H1 (cell line): ENCODE results near the gene PROCR. TPM values are rescaled to one million over a fixed set of nuclear protein-coding genes. Genes with fewer than 3 reads are reported as not detected.

Experiments
- CTCF ChIA-PET: fragments of 300-600 bp; sonication (Branson Sonifier 250); formaldehyde crosslinking; loops from one replicate; lab custom pipeline; 2021; ENCODE audit not compliant: partially characterized antibody; lab: Charles Lee
- POLR2A ChIA-PET: fragments of 300-600 bp; sonication (Branson Sonifier 250); formaldehyde crosslinking; loops from one replicate; lab custom pipeline; 2021; ENCODE audit warnings: inconsistent platforms; ENCODE audit not compliant: partially characterized antibody; lab: Charles Lee
- DNase-seq, 2 experiments: peaks; one replicate each; pipeline versions ENCODE4 v3.0.0 to v3.0.0-alpha.2; 2010 to 2022; ENCODE audit warnings: low spot score in 2 of 2, low read depth in 1 of 2, mixed read lengths in 1 of 2
- FAIRE-seq: peaks from 2 replicates; lab custom pipeline; 2011; peaks lifted over from hg19 to GRCh38; lab: Jason Lieb, UNC
- H2AFZ ChIP-seq: 2 replicates; pipeline ENCODE4 v1.8.1; 2012; ENCODE audit warnings: low read length, inconsistent platforms
- H2AK5ac ChIP-seq: 2 replicates; pipeline ENCODE4 v1.6.1; 2013; ENCODE audit warnings: low read depth, low read length
- H2BK120ac ChIP-seq: replicated peaks from 2 replicates; pipeline ENCODE3; 2013; ENCODE audit warnings: low read depth, low read length, inconsistent platforms
- H2BK12ac ChIP-seq: 2 replicates; pipeline ENCODE4 v1.6.1; 2013; ENCODE audit warnings: low read depth, low read length
- H2BK15ac ChIP-seq: 2 replicates; pipeline ENCODE4 v1.6.1; 2013; ENCODE audit warnings: low read length
- H2BK20ac ChIP-seq: 2 replicates; pipeline ENCODE4 v1.6.1; 2013; ENCODE audit warnings: low read length
- H2BK5ac ChIP-seq: 2 replicates; pipeline ENCODE4 v1.6.1; 2013; ENCODE audit warnings: low read depth, low read length
- H3K14ac ChIP-seq: 2 replicates; pipeline ENCODE4 v1.6.1; 2013; ENCODE audit warnings: inconsistent platforms; ENCODE audit not compliant: insufficient read length
- H3K18ac ChIP-seq: 2 replicates; pipeline ENCODE4 v1.6.1; 2013; ENCODE audit warnings: low read length; ENCODE audit errors: extremely low read depth
- H3K23ac ChIP-seq: 2 replicates; pipeline ENCODE4 v1.6.1; 2013; ENCODE audit warnings: inconsistent platforms; ENCODE audit not compliant: insufficient read length
- H3K23me2 ChIP-seq: 2 replicates; pipeline ENCODE4 v1.6.1; 2013; ENCODE audit warnings: low read depth, low read length
- H3K27ac ChIP-seq: 2 replicates; pipeline ENCODE4 v1.6.1; 2011; ENCODE audit warnings: low read depth, low read length, inconsistent platforms
- H3K27me3 ChIP-seq, 4 experiments: replicated peaks in 1 of 4; 1 replicate in 1 of 4; 2 replicates in 3 of 4; pipeline versions ENCODE4 v1.6.1 to v1.8.1; 2011 to 2013; ENCODE audit warnings: low read length in 3 of 4, mild to moderate bottlenecking in 3 of 4, inconsistent platforms in 2 of 4, mixed read lengths in 2 of 4, moderate library complexity in 1 of 4; ENCODE audit not compliant: control insufficient read depth in 3 of 4, insufficient read depth in 3 of 4; ENCODE audit errors: extremely low read depth in 1 of 4
- H3K36me3 ChIP-seq, 4 experiments: 2 replicates each; pipeline versions ENCODE4 v1.6.1 to v1.8.1; 2011 to 2013; ENCODE audit warnings: mild to moderate bottlenecking in 4 of 4, low read length in 3 of 4, moderate library complexity in 2 of 4, control low read depth in 1 of 4, inconsistent platforms in 1 of 4; ENCODE audit not compliant: insufficient read depth in 4 of 4, control insufficient read depth in 2 of 4
- H3K4ac ChIP-seq: replicated peaks from 2 replicates; pipeline ENCODE3; 2013; ENCODE audit warnings: low read length, low read depth, mixed read lengths, inconsistent platforms; ENCODE audit not compliant: insufficient read length
- H3K4me1 ChIP-seq, 4 experiments: replicated peaks in 1 of 4; 1 replicate in 1 of 4; 2 replicates in 3 of 4; pipeline versions ENCODE4 v1.6.1 to v1.8.1; 2011 to 2013; ENCODE audit warnings: low read length in 3 of 4, inconsistent platforms in 2 of 4, mixed read lengths in 1 of 4; ENCODE audit not compliant: insufficient read depth in 4 of 4, control insufficient read depth in 3 of 4
- H3K4me2 ChIP-seq, 2 experiments: 2 replicates each; pipeline versions ENCODE4 v1.6.1 to v1.8.1; 2011 to 2013; ENCODE audit warnings: low read depth in 2 of 2, low read length in 2 of 2, control low read depth in 1 of 2, inconsistent platforms in 1 of 2, mild to moderate bottlenecking in 1 of 2; ENCODE audit not compliant: insufficient read depth in 1 of 2
- H3K4me3 ChIP-seq, 4 experiments: fragments of 200-600, 300-600 bp in 1 of 4; sonication (generic), shearing (Covaris generic), sonication (Bioruptor Twin) in 1 of 4; 2 replicates each; pipeline versions ENCODE4 v1.5.1 to v1.8.1; 2011 to 2016; ENCODE audit warnings: low read length in 4 of 4, low read depth in 3 of 4, control low read depth in 2 of 4, inconsistent platforms in 2 of 4, mild to moderate bottlenecking in 2 of 4, mixed read lengths in 1 of 4, moderate library complexity in 1 of 4; ENCODE audit not compliant: insufficient read depth in 2 of 4; ENCODE audit errors: extremely low read depth in 1 of 4
- H3K56ac ChIP-seq: replicated peaks from 2 replicates; pipeline ENCODE3; 2013; ENCODE audit warnings: low read depth, mild to moderate bottlenecking, mixed read lengths, low read length, inconsistent platforms; ENCODE audit not compliant: insufficient read length
- H3K79me1 ChIP-seq: 2 replicates; pipeline ENCODE4 v1.6.1; 2013; ENCODE audit warnings: low read depth, low read length, control low read depth
- H3K79me2 ChIP-seq, 2 experiments: 2 replicates each; pipeline versions ENCODE4 v1.6.1 to v1.8.1; 2012 to 2013; ENCODE audit warnings: low read length in 2 of 2, mild to moderate bottlenecking in 2 of 2, inconsistent platforms in 1 of 2; ENCODE audit not compliant: insufficient read depth in 2 of 2, control insufficient read depth in 1 of 2
- H3K9ac ChIP-seq, 4 experiments: replicated peaks in 1 of 4; 1 replicate in 1 of 4; 2 replicates in 3 of 4; pipeline versions ENCODE4 v1.6.1 to v1.8.1; 2011 to 2013; ENCODE audit warnings: low read depth in 3 of 4, low read length in 3 of 4, control low read depth in 2 of 4, mild to moderate bottlenecking in 2 of 4, moderate library complexity in 2 of 4, inconsistent platforms in 1 of 4; ENCODE audit errors: extremely low read depth in 1 of 4
- H3K9me3 ChIP-seq, 2 experiments: 2 replicates each; pipeline versions ENCODE4 v1.6.1 to v1.8.1; 2012 to 2013; ENCODE audit warnings: mild to moderate bottlenecking in 2 of 2, moderate library complexity in 2 of 2, control low read depth in 1 of 2, inconsistent platforms in 1 of 2, low read depth in 1 of 2, low read length in 1 of 2, mixed read lengths in 1 of 2; ENCODE audit not compliant: insufficient read depth in 2 of 2
- H4K20me1 ChIP-seq, 2 experiments: replicated peaks in 1 of 2; 2 replicates each; pipeline versions ENCODE3 to v1.8.1; 2011 to 2013; ENCODE audit warnings: inconsistent platforms in 2 of 2, low read length in 2 of 2, mild to moderate bottlenecking in 1 of 2; ENCODE audit not compliant: insufficient read depth in 2 of 2, control insufficient read depth in 1 of 2
- H4K5ac ChIP-seq: 2 replicates; pipeline ENCODE4 v1.6.1; 2013; ENCODE audit warnings: low read length, low read depth, mixed read lengths, inconsistent platforms; ENCODE audit not compliant: insufficient read length
- H4K8ac ChIP-seq: 2 replicates; pipeline ENCODE4 v1.8.0; 2013; ENCODE audit warnings: mild to moderate bottlenecking, moderate library complexity, low read length, inconsistent platforms; ENCODE audit not compliant: insufficient read depth; ENCODE audit errors: extremely low read depth
- H4K91ac ChIP-seq: replicated peaks from 2 replicates; pipeline ENCODE3; 2013; ENCODE audit warnings: low read length, mixed read lengths, inconsistent platforms; ENCODE audit not compliant: insufficient read length
- JUND ChIP-seq: IDR thresholded peaks from 2 replicates; pipeline ENCODE4 v1.6.1; 2011; ENCODE audit warnings: mild to moderate bottlenecking, improper control_type of control experiment, low read length
- WGBS, 2 experiments: shearing (Covaris generic) in 1 of 2; methylation state at CpG; one replicate each; pipeline versions ENCODE4 v1.1.6 to v1.1.7; 2013 to 2015; ENCODE audit warnings: low lambda C conversion rate in 2 of 2, mixed read lengths in 2 of 2, inconsistent platforms in 1 of 2, low coverage in 1 of 2, missing lambda C conversion rate in 1 of 2; ENCODE audit not compliant: insufficient replicate concordance in 2 of 2, insufficient coverage in 1 of 2, insufficient read length in 1 of 2; ENCODE audit errors: extremely low coverage in 1 of 2, missing lambda C conversion rate in 1 of 2; 5-methylcytosine and 5-hydroxymethylcytosine counted together
- polyA plus RNA-seq, 7 experiments: library from polyadenylated mRNA; depleted of rRNA in 3 of 7; stranded (reverse) in 5 of 7; unstranded in 2 of 7; fragments of >200 nt in 5 of 7; fragments of 200-250 nt in 2 of 7; gene quantifications; 1 replicate in 5 of 7; 2 replicates in 1 of 7; 4 replicates in 1 of 7; pipeline versions ENCODE4 v1.2.1 to v1.2.3, GENCODE V29; 2011 to 2013; ENCODE audit warnings: missing spikeins in 2 of 7, mixed read lengths in 2 of 7
- total RNA-seq: library from RNA; stranded (reverse); fragmentation: NEBNext Ultra II Directional; extraction: Animal tissue kit (Norgen Biotek cat#: 25700); gene quantifications from 2 replicates; pipeline ENCODE4 v1.2.1, GENCODE V29; 2021

The PROCR gene
- total and polyA plus RNA-seq, 2 of the 8 experiments (the other 6 are each of a cell fraction or from before 2014, with no cell fraction given) = 21.3 to 42.9 TPM

DNA sequence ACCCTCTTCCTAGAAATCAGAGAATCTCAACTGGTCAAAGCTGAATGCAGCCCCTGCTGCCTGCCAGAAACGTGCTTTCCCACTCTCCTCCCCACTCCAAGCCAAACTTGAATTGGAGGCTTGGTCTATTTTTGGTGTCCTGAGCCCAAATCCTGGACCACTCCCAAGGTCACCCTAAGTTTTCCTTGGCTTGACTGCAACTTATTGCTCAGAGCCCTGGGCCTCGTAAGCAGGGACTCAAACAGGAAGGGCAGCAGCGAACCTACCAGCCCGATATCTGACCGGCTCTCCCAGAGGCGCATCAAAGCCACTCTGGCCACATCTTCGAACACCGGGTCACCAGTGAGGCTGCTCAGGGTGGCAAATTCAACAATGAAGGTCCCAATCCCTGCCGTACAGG, 37.4 kb upstream of the PROCR start:
- Histone ChIP-seq H3K9me3 (no peaks in the 10 kb centered on the region), H4K20me1 (peaks cover 0 to 2% of the 10 kb centered on the region in 2 experiments), H2AK5ac (no peak overlapping the region), H2AFZ (no peak overlapping the region), H2BK5ac (peak overlapping the region; percentile 52; the same call in 1 of the 2 replicates), H4K5ac (no peak overlapping the region), H3K36me3 (peaks cover 9 to 63% (median 31%) of the 10 kb centered on the region in 4 experiments; a peak in 7 of 8 replicates), H4K8ac (no peak overlapping the region), H3K18ac (no peak overlapping the region), H3K79me1 (no peaks in the 10 kb centered on the region), H3K23ac (no peak overlapping the region), H3K27me3 (no peaks in the 10 kb centered on the region), H3K4me2 (no peak overlapping the region), H3K4me1 (no peaks in the 10 kb centered on the region), H3K4ac (no peak overlapping the region), H3K4me3 (no peak overlapping the region), H2BK20ac (no peak overlapping the region), H3K23me2 (no peaks in the 10 kb centered on the region), H3K14ac (no peak overlapping the region), H2BK15ac (no peak overlapping the region), H3K9ac (no peak overlapping the region), H3K27ac (no peak overlapping the region), H2BK120ac (no peak overlapping the region), H4K91ac (no peak overlapping the region), H2BK12ac (no peak overlapping the region), H3K79me2 (no peaks in the 10 kb centered on the region), H3K56ac (no peak overlapping the region)
- FAIRE-seq (no peak), DNase-seq (no peak)
- CTCF ChIA-PET = interaction anchor here (1.6 to 2.5 kb wide), 2 partner anchors 10 to 195 kb away, joined by 3 to 10 read pairs; no protein-coding TSS in a partner anchor
- POLR2A ChIA-PET = no interaction called here
- WGBS, 2 experiments = 97% methylated on average over 9 of the region's 9 CpGs; no CpG with 5 or more reads in 1 of the 2 experiments
- no peak for TF ChIP-seq JUND
